ENCODE results near the gene PRICKLE2.

Gene PRICKLE2

DNA sequence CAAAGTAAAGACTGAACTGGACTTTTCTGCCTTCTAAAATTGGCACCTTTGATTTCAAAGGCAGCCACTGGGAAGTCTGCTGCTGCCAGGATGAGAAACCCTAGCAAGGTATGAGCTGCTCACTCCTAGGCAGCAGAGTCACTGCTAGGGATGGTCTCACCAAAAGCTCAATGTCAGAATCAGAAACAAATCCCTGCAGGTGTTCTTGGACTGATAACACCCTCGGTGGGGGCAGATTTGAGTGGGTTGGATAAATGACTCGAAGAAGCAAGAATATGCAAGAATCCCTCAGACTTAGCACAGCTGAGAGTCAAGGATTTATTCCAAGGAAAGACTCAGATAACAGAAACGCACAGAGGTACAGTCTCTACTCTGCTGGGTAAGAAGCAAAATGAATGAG, 90.4 kb downstream of the PRICKLE2 start:
- H3K36me3 ChIP-seq (replicated peaks) = no peaks in the 10 kb centered on the region
- TF ChIP-seq, protein P1, sequence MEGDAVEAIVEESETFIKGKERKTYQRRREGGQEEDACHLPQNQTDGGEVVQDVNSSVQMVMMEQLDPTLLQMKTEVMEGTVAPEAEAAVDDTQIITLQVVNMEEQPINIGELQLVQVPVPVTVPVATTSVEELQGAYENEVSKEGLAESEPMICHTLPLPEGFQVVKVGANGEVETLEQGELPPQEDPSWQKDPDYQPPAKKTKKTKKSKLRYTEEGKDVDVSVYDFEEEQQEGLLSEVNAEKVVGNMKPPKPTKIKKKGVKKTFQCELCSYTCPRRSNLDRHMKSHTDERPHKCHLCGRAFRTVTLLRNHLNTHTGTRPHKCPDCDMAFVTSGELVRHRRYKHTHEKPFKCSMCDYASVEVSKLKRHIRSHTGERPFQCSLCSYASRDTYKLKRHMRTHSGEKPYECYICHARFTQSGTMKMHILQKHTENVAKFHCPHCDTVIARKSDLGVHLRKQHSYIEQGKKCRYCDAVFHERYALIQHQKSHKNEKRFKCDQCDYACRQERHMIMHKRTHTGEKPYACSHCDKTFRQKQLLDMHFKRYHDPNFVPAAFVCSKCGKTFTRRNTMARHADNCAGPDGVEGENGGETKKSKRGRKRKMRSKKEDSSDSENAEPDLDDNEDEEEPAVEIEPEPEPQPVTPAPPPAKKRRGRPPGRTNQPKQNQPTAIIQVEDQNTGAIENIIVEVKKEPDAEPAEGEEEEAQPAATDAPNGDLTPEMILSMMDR (IDR thresholded peaks at IDR 0.05; ENCODE audit: low read depth, low read length, missing control alignments) = no peak
- in situ Hi-C loops (cut with HindIII; ENCODE audit: low pct_ligation_motif_present, low sequenced_read_pairs) = no loop called here
- DNase-seq = no peak
- H3K27ac ChIP-seq = no peak overlapping the region
- H3K27me3 ChIP-seq (replicated peaks) = no peaks in the 10 kb centered on the region
- H3K4me3 ChIP-seq (ENCODE audit: low read depth, low read length) = no peak overlapping the region

DNA sequence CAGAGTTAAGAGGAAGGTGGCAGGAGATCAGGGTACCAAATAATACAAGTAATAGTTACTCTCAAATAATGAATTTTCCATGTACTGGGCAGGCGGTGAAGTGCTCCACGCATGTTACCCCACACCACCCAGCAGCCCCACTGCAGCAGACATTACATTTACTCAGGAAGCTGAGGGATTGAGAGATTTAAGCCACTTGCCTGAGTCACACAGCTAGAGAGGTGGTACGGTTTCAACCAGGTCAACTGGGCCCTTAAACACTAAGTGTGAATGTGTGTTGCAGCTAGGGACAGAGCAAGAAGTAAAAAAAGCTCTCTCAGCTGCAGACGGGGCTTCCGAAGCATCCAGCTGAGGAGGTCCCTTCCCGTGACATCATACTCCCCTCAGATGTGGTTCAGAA, 91.3 kb downstream of the PRICKLE2 start:
- no peak for DNase-seq
- Histone ChIP-seq H3K36me3 (replicated peaks) (no peaks in the 10 kb centered on the region), H3K4me3 (ENCODE audit: low read depth, low read length) (no peak overlapping the region), H3K27me3 (replicated peaks) (no peaks in the 10 kb centered on the region), H3K27ac (no peak overlapping the region)
- TF ChIP-seq, protein P1 (IDR thresholded peaks at IDR 0.05; ENCODE audit: low read depth, low read length, missing control alignments) = no peak
- in situ Hi-C loops (cut with HindIII; ENCODE audit: low pct_ligation_motif_present, low sequenced_read_pairs) = no loop called here

DNA sequence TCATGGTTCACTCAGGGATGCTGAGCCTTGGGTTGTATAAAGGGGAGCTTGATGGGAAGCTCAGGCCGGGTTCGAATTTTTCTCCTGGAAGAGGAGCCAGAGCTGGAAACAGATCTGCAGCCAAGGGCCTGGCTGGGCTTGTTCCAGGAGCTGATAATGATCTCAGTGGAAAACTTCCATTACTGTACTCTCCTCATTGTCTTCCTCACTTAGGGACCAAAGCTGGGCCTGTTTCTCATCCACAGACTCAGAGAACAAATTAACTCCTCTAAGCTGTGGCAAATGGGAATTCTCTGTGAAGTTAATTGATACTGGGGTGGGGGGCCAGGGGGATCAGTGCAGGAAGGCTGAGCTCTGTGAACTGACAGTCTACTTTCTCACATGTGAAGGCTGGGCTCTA, 92.0 kb downstream of the PRICKLE2 start:
- H3K4me3 ChIP-seq (ENCODE audit: low read depth, low read length) = no peak overlapping the region
- no peak for DNase-seq
- no peaks in the 10 kb centered on the region for H3K36me3 ChIP-seq (replicated peaks)
- no peaks in the 10 kb centered on the region for H3K27me3 ChIP-seq (replicated peaks)
- TF ChIP-seq, protein P1 (IDR thresholded peaks at IDR 0.05; ENCODE audit: low read depth, low read length, missing control alignments) = no peak
- in situ Hi-C loops (cut with HindIII; ENCODE audit: low pct_ligation_motif_present, low sequenced_read_pairs) = no loop called here
- no peak overlapping the region for H3K27ac ChIP-seq

DNA sequence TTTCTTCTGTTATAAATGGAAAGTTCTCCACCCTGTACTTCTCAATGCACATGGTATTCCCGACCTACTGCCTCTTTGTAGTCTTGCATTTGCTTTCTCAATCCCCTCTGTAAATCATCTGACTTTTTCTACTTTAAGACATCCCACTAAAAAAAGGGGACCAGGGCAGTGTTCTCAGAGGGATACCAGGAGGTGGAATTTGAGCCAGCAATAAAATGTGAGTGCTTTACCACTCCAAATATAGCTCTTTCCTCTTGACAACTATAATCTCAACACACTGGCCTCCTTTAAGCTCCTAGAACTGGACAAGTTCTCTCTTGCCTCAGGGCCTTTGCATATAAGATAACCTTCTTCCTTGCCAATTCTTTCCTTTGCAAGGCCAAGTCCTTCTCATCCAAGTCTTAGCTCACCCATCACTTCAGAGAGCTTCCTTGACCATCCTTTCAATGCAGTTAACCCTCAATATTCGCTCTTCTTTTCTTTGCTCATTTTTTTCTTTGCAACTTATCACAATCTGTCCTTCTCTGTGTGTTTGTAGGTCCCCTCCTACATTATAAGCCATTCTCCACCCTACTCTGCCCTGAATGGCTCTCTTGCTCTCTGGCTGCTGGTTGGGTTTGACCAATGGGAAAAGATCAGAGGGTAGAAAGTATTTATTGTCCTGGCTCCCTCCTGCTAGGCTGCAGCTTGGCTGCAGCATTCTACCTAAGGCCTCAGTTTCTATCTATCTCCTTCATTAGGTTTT, 93.4 kb downstream of the PRICKLE2 start:
- Histone ChIP-seq H3K27ac (no peak overlapping the region), H3K27me3 (replicated peaks) (no peaks in the 10 kb centered on the region), H3K36me3 (replicated peaks) (no peaks in the 10 kb centered on the region), H3K4me3 (ENCODE audit: low read depth, low read length) (no peak overlapping the region)
- TF ChIP-seq, protein P1 (IDR thresholded peaks at IDR 0.05; ENCODE audit: low read depth, low read length, missing control alignments) = no peak
- in situ Hi-C loops (cut with HindIII; ENCODE audit: low pct_ligation_motif_present, low sequenced_read_pairs) = no loop called here
- DNase-seq = no peak

DNA sequence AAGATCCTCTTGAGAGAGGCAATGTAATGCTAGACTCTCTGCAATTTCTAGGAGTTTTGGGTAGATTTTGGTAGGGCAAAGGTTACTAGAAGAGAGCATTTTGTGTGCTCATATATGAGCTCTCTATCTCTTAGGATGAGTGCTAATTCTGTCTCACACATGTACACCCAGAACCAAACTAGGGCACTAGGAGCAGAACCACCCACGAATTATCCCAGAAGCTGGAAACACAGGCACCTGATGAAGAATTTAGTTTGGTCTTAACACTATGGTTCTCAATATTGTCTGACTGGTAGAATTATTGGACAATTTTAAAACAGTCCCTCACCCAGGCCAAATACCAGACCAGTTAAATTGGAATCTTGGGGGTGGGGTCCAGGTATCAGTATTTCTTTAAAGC, 94.8 kb downstream of the PRICKLE2 start:
- in situ Hi-C loops (cut with HindIII; ENCODE audit: low pct_ligation_motif_present, low sequenced_read_pairs) = no loop called here
- no peak overlapping the region for H3K4me3 ChIP-seq (ENCODE audit: low read depth, low read length)
- DNase-seq = no peak
- no peak overlapping the region for H3K27ac ChIP-seq
- H3K36me3 ChIP-seq (replicated peaks) = no peaks in the 10 kb centered on the region
- TF ChIP-seq, protein P1 (IDR thresholded peaks at IDR 0.05; ENCODE audit: low read depth, low read length, missing control alignments) = no peak
- no peaks in the 10 kb centered on the region for H3K27me3 ChIP-seq (replicated peaks)

DNA sequence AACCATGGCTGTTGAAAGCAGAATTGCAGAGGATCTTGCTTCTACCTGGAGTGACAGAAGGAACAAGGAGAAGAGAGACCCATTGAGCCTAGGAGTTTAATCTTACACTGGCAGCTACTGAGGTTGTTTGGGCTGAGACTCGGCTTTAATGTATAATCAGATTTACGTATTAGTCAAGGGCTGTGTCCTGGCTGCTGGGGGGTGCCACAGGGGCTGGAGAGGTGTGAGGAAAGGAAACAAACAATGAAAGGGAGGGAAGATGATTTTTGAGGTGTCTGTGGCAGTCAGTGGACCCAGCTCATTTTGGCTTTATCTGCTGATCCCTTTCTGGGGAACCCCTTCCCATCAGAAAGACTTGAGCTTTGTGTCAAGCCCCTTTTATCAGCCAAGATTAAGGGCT, 95.7 kb downstream of the PRICKLE2 start:
- no peaks in the 10 kb centered on the region for H3K27me3 ChIP-seq (replicated peaks)
- no peak overlapping the region for H3K4me3 ChIP-seq (ENCODE audit: low read depth, low read length)
- H3K27ac ChIP-seq = no peak overlapping the region
- no peaks in the 10 kb centered on the region for H3K36me3 ChIP-seq (replicated peaks)
- TF ChIP-seq, protein P1 (IDR thresholded peaks at IDR 0.05; ENCODE audit: low read depth, low read length, missing control alignments) = no peak
- no peak for DNase-seq
- in situ Hi-C loops (cut with HindIII; ENCODE audit: low pct_ligation_motif_present, low sequenced_read_pairs) = no loop called here
